ENCODE data around the gene CDC14A.

GRCh38 chr1:100452641-100453040, 100.3 kb downstream of the CDC14A start:
- TF ChIP-seq CTCF (conservative IDR thresholded peaks at IDR 0.05 in 1 of 2, IDR thresholded peaks at IDR 0.05 in 1 of 2; ENCODE audit: low read depth in 1 of 2, low read length in 2 of 2) (no peak), EZH2 (IDR thresholded peaks at IDR 0.05; ENCODE audit: low read length, missing control alignments) (no peak)

All from fibroblast of lung (primary cell).